GM12891 (cell line): ENCODE results near the gene CDX4.

Source experiments
- POLR2A ChIP-seq: IDR thresholded peaks from 2 replicates; pipeline ENCODE4 v1.6.1; 2011; ENCODE audit warnings: low read depth, low read length, control low read depth
- POLR2AphosphoS5 ChIP-seq: IDR thresholded peaks from 2 replicates; pipeline ENCODE4 v1.6.1; 2011; ENCODE audit warnings: low read depth, low read length, control low read depth
- SPI1 ChIP-seq: IDR thresholded peaks from 2 replicates; pipeline ENCODE4 v1.6.1; 2011; ENCODE audit warnings: low read depth, low read length, control low read depth

- TF ChIP-seq POLR2A (no peak), POLR2AphosphoS5 (no peak), SPI1 (no peak)
These were observed 48.5 kb upstream of the CDX4 start for GRCh38 chrX:73398185-73398914.
